ENCODE results near the gene LCE3B. TPM values are rescaled to one million over a fixed set of nuclear protein-coding genes. Genes with fewer than 3 reads are reported as not detected.

The LCE3B gene
- total and polyA plus RNA-seq, 10 of the 15 experiments (the other 5 are each of a cell fraction or from before 2014, with no cell fraction given), result not detected

DNA sequence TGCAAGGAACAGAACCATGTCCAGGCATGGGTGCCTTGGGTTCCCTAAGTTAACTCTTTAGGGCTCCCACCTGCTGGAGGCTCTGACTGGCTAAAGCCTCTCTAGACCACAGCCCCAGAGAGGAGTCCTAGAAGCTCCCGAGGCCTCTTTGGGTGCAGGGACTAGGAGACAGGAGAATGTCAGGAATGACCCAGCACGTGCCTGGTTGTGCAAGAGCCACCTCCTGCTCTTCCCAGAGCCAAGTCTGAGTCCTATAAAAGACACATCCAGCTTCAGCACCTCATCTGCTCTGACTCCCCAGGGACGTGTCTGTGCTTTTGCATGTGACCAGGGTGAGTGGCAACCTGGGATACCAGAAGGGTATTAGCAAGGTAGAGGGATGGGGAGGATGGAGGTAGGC, 49.5 kb downstream of the LCE3B start, which contains the start of gene LCE2D (continued):
- TF ChIP-seq PAX5 (IDR thresholded peaks at IDR 0.05; ENCODE audit: borderline replicate concordance, low read depth, low read length) (no peak), SMARCA5 (IDR thresholded peaks at IDR 0.05) (no peak), RAD21 (IDR thresholded peaks at IDR 0.05; ENCODE audit: insufficient read depth, low read depth, low read length) (no peak), LARP7 (IDR thresholded peaks at IDR 0.05) (no peak), ZBED1 (IDR thresholded peaks at IDR 0.05; ENCODE audit: borderline replicate concordance) (no peak), MXI1 (IDR thresholded peaks at IDR 0.05; ENCODE audit: low read depth, low read length) (no peak), RELA (IDR thresholded peaks at IDR 0.05; ENCODE audit: borderline replicate concordance, partially characterized antibody) (no peak), STAT1 (conservative IDR thresholded peaks at IDR 0.05) (no peak), CBX5 (IDR thresholded peaks at IDR 0.05; ENCODE audit: low read depth) (no peak)

Small RNA genes within 50 kb of the gene (small RNA-seq; reads per million reads assigned to genes)
- gene LCE3A (not detected), gene LCE3B (not detected)

Other genes with a start within 250 kb of the LCE3B start
Only the 7 nearest of the 21 such genes appear.
- not detected in 2 replicates for gene LCE3E, start 47.0 kb upstream of the LCE3B start, total RNA-seq (2014; rRNA removed)
- gene LCE3E, start 47.0 kb upstream of the LCE3B start, total RNA-seq (2014; rRNA removed; fragmentation: Illumina TruSeq; extraction: Trizol), result not detected in 2 replicates
- not detected in 2 replicates for gene LCE3E, start 47.0 kb upstream of the LCE3B start, total RNA-seq (2021)
- not detected in 2 replicates for gene LCE3E, start 47.0 kb upstream of the LCE3B start, polyA plus RNA-seq (2011; rRNA removed)
- not detected in 2 replicates for gene LCE3E, start 47.0 kb upstream of the LCE3B start, polyA plus RNA-seq (2014; fragmentation: Illumina TruSeq; extraction: Trizol)
- not detected for gene LCE3E, start 47.0 kb upstream of the LCE3B start, polyA plus RNA-seq (2014; fragmentation: Nextera tagmentation; extraction: Ambion mirVana)
- gene LCE3E, start 47.0 kb upstream of the LCE3B start, polyA plus RNA-seq (2014; rRNA removed), result not detected in 2 replicates
- not detected for gene LCE3E, start 47.0 kb upstream of the LCE3B start, polyA plus RNA-seq (2016; fragmentation: Nextera tagmentation; extraction: Ambion mirVana)
- not detected in 2 replicates for gene LCE3D, start 33.3 kb upstream of the LCE3B start, total RNA-seq (2014; rRNA removed)
- not detected in 2 replicates for gene LCE3D, start 33.3 kb upstream of the LCE3B start, total RNA-seq (2014; rRNA removed; fragmentation: Illumina TruSeq; extraction: Trizol)
- gene LCE3D, start 33.3 kb upstream of the LCE3B start, total RNA-seq (2021), result not detected in 2 replicates
- gene LCE3D, start 33.3 kb upstream of the LCE3B start, polyA plus RNA-seq (2011; rRNA removed), result not detected in 2 replicates
- not detected in 2 replicates for gene LCE3D, start 33.3 kb upstream of the LCE3B start, polyA plus RNA-seq (2014; fragmentation: Illumina TruSeq; extraction: Trizol)
- not detected for gene LCE3D, start 33.3 kb upstream of the LCE3B start, polyA plus RNA-seq (2014; fragmentation: Nextera tagmentation; extraction: Ambion mirVana)
- gene LCE3D, start 33.3 kb upstream of the LCE3B start, polyA plus RNA-seq (2014; rRNA removed), result 0.27 TPM in 1 of 2 replicates, not detected in the other
- not detected for gene LCE3D, start 33.3 kb upstream of the LCE3B start, polyA plus RNA-seq (2016; fragmentation: Nextera tagmentation; extraction: Ambion mirVana)
- not detected in 2 replicates for gene LCE3C, start 13.6 kb upstream of the LCE3B start, total RNA-seq (2014; rRNA removed)
- gene LCE3C, start 13.6 kb upstream of the LCE3B start, total RNA-seq (2014; rRNA removed; fragmentation: Illumina TruSeq; extraction: Trizol), result not detected in 2 replicates
- not detected in 2 replicates for gene LCE3C, start 13.6 kb upstream of the LCE3B start, total RNA-seq (2021)
- not detected in 2 replicates for gene LCE3C, start 13.6 kb upstream of the LCE3B start, polyA plus RNA-seq (2011; rRNA removed)
- not detected in 2 replicates for gene LCE3C, start 13.6 kb upstream of the LCE3B start, polyA plus RNA-seq (2014; fragmentation: Illumina TruSeq; extraction: Trizol)
- not detected for gene LCE3C, start 13.6 kb upstream of the LCE3B start, polyA plus RNA-seq (2014; fragmentation: Nextera tagmentation; extraction: Ambion mirVana)
- gene LCE3C, start 13.6 kb upstream of the LCE3B start, polyA plus RNA-seq (2014; rRNA removed), result not detected in 2 replicates
- gene LCE3C, start 13.6 kb upstream of the LCE3B start, polyA plus RNA-seq (2016; fragmentation: Nextera tagmentation; extraction: Ambion mirVana), result not detected
- not detected in 2 replicates for gene LCE3A, start 9.3 kb downstream of the LCE3B start, total RNA-seq (2014; rRNA removed)
- not detected in 2 replicates for gene LCE3A, start 9.3 kb downstream of the LCE3B start, total RNA-seq (2014; rRNA removed; fragmentation: Illumina TruSeq; extraction: Trizol)
- gene LCE3A, start 9.3 kb downstream of the LCE3B start, total RNA-seq (2021), result not detected in 2 replicates
- gene LCE3A, start 9.3 kb downstream of the LCE3B start, polyA plus RNA-seq (2011; rRNA removed), result not detected in 2 replicates
- not detected in 2 replicates for gene LCE3A, start 9.3 kb downstream of the LCE3B start, polyA plus RNA-seq (2014; fragmentation: Illumina TruSeq; extraction: Trizol)
- gene LCE3A, start 9.3 kb downstream of the LCE3B start, polyA plus RNA-seq (2014; fragmentation: Nextera tagmentation; extraction: Ambion mirVana), result not detected
- not detected in 2 replicates for gene LCE3A, start 9.3 kb downstream of the LCE3B start, polyA plus RNA-seq (2014; rRNA removed)
- not detected for gene LCE3A, start 9.3 kb downstream of the LCE3B start, polyA plus RNA-seq (2016; fragmentation: Nextera tagmentation; extraction: Ambion mirVana)
- not detected in 2 replicates for gene LCE2D, start 49.6 kb downstream of the LCE3B start, total RNA-seq (2014; rRNA removed)
- gene LCE2D, start 49.6 kb downstream of the LCE3B start, total RNA-seq (2014; rRNA removed; fragmentation: Illumina TruSeq; extraction: Trizol), result not detected in 2 replicates
- gene LCE2D, start 49.6 kb downstream of the LCE3B start, total RNA-seq (2021), result not detected in 2 replicates
- gene LCE2D, start 49.6 kb downstream of the LCE3B start, polyA plus RNA-seq (2011; rRNA removed), result not detected in 2 replicates
- not detected in 2 replicates for gene LCE2D, start 49.6 kb downstream of the LCE3B start, polyA plus RNA-seq (2014; fragmentation: Illumina TruSeq; extraction: Trizol)
- gene LCE2D, start 49.6 kb downstream of the LCE3B start, polyA plus RNA-seq (2014; fragmentation: Nextera tagmentation; extraction: Ambion mirVana), result not detected
- gene LCE2D, start 49.6 kb downstream of the LCE3B start, polyA plus RNA-seq (2014; rRNA removed), result not detected in 2 replicates
- gene LCE2D, start 49.6 kb downstream of the LCE3B start, polyA plus RNA-seq (2016; fragmentation: Nextera tagmentation; extraction: Ambion mirVana), result not detected
- not detected in 2 replicates for gene LCE2C, start 61.5 kb downstream of the LCE3B start, total RNA-seq (2014; rRNA removed)
- not detected in 2 replicates for gene LCE2C, start 61.5 kb downstream of the LCE3B start, total RNA-seq (2014; rRNA removed; fragmentation: Illumina TruSeq; extraction: Trizol)
- gene LCE2C, start 61.5 kb downstream of the LCE3B start, total RNA-seq (2021), result not detected in 2 replicates
- gene LCE2C, start 61.5 kb downstream of the LCE3B start, polyA plus RNA-seq (2011; rRNA removed), result not detected in 2 replicates
- gene LCE2C, start 61.5 kb downstream of the LCE3B start, polyA plus RNA-seq (2014; fragmentation: Illumina TruSeq; extraction: Trizol), result not detected in 2 replicates
- not detected for gene LCE2C, start 61.5 kb downstream of the LCE3B start, polyA plus RNA-seq (2014; fragmentation: Nextera tagmentation; extraction: Ambion mirVana)
- not detected in 2 replicates for gene LCE2C, start 61.5 kb downstream of the LCE3B start, polyA plus RNA-seq (2014; rRNA removed)
- not detected for gene LCE2C, start 61.5 kb downstream of the LCE3B start, polyA plus RNA-seq (2016; fragmentation: Nextera tagmentation; extraction: Ambion mirVana)
- not detected in 2 replicates for gene LCE2B, start 72.3 kb downstream of the LCE3B start, total RNA-seq (2014; rRNA removed)
- not detected in 2 replicates for gene LCE2B, start 72.3 kb downstream of the LCE3B start, total RNA-seq (2014; rRNA removed; fragmentation: Illumina TruSeq; extraction: Trizol)
- gene LCE2B, start 72.3 kb downstream of the LCE3B start, total RNA-seq (2021), result not detected in 2 replicates
- not detected in 2 replicates for gene LCE2B, start 72.3 kb downstream of the LCE3B start, polyA plus RNA-seq (2011; rRNA removed)
- not detected in 2 replicates for gene LCE2B, start 72.3 kb downstream of the LCE3B start, polyA plus RNA-seq (2014; fragmentation: Illumina TruSeq; extraction: Trizol)
- not detected for gene LCE2B, start 72.3 kb downstream of the LCE3B start, polyA plus RNA-seq (2014; fragmentation: Nextera tagmentation; extraction: Ambion mirVana)
- not detected in 2 replicates for gene LCE2B, start 72.3 kb downstream of the LCE3B start, polyA plus RNA-seq (2014; rRNA removed)
- gene LCE2B, start 72.3 kb downstream of the LCE3B start, polyA plus RNA-seq (2016; fragmentation: Nextera tagmentation; extraction: Ambion mirVana), result not detected

All from GM12878 (cell line).